NCI-H2196 treated with DMSO at 0.1 percent for 48 hours (cell line): ENCODE results near the gene PRODH2.
"Not testable (repeated sequence)": the region's sequence is repeated elsewhere in the genome, so short reads cannot be mapped to it uniquely, and the experiment has no call there.

Source experiments
- DNase-seq: peaks from one replicate; lab custom pipeline; 2025; ENCODE audit not compliant: unreplicated experiment; lab: John Stamatoyannopoulos, UW

The PRODH2 gene

GRCh38 chr19:35843676-35844481 lies 31.2 kb upstream of the PRODH2 start:
- peak; percentile 20 for DNase-seq

GRCh38 chr19:35842666-35843272 lies 30.1 kb upstream of the PRODH2 start:
- DNase-seq = no peak

GRCh38 chr19:35841961-35842595 lies 29.4 kb upstream of the PRODH2 start:
- DNase-seq = no peak

- not testable (repeated sequence) for DNase-seq
Observed at GRCh38 chr19:35836096-35836495, 23.5 kb upstream of the PRODH2 start.

GRCh38 chr19:35833972-35834371 lies 21.3 kb upstream of the PRODH2 start:
- DNase-seq = no peak

- DNase-seq = no peak
Observed at GRCh38 chr19:35832054-35832453, 19.4 kb upstream of the PRODH2 start.

GRCh38 chr19:35830986-35831385 lies 18.3 kb upstream of the PRODH2 start:
- DNase-seq = no peak

GRCh38 chr19:35828692-35829301 lies 16.2 kb upstream of the PRODH2 start:
- no peak for DNase-seq

GRCh38 chr19:35824150-35824549 lies 11.5 kb upstream of the PRODH2 start:
- DNase-seq = no peak

- no peak for DNase-seq
Observed at GRCh38 chr19:35822579-35822978, 9.9 kb upstream of the PRODH2 start.

- no peak for DNase-seq
Observed at GRCh38 chr19:35818445-35818844, 5.8 kb upstream of the PRODH2 start.

- DNase-seq = no peak
Observed at GRCh38 chr19:35816846-35817245, 4.2 kb upstream of the PRODH2 start.

GRCh38 chr19:35816262-35816661 lies 3.6 kb upstream of the PRODH2 start:
- DNase-seq = no peak

- no peak for DNase-seq
Observed at GRCh38 chr19:35813043-35813890, 622 bp upstream of the PRODH2 start.

- no peak for DNase-seq
Observed at GRCh38 chr19:35811317-35812219, 1.1 kb downstream of the PRODH2 start.

- no peak for DNase-seq
Observed at GRCh38 chr19:35807633-35808032, 5.0 kb downstream of the PRODH2 start.

GRCh38 chr19:35806597-35806996 lies 6.0 kb downstream of the PRODH2 start:
- no peak for DNase-seq

GRCh38 chr19:35805526-35806102 lies 7.0 kb downstream of the PRODH2 start:
- peak; percentile 36 for DNase-seq

- no peak for DNase-seq
Observed at GRCh38 chr19:35801828-35802227, 10.8 kb downstream of the PRODH2 start.
